Measurements from ENCODE around the gene FOSL1. TPM values are rescaled to one million over a fixed set of nuclear protein-coding genes. Genes with fewer than 3 reads are reported as not detected.

The FOSL1 gene
- total and polyA plus RNA-seq, 2 donors (not counting 1 experiment from before 2014, with no cell fraction given): 2.3 TPM; not detected in 1

DNA sequence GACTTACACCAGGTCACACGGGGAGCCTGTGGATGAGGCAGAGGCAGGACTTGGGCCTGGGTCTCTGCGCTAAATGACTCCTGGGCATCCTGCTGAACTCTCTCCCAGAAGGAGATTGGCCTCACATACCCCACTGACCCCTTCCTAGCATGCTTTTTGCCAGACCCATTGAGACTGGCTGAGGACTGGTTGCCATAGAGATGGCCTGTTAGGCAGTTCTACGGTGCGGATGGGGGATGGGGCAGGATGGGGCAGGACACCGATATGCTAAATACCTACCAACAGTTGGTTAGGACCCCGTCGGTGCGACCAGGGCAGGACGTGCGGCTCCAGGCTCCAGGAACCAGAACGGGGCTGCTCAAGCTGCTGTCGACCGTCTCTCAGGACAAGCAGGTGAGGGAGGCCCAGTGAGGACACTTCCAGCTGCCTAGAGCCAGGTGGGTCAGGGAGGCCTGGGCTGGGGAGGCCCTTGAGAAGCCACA, 45.3 kb upstream of the FOSL1 start, which contains the start of gene TSGA10IP:
TSGA10IP (plus strand) TSS at position 51 of the 482 bp plus-strand sequence; CDS start at position 247, 196 bp downstream.
- H3K9me3 ChIP-seq (ENCODE audit: control extremely low read depth in 1 of 3, control insufficient read depth in 2 of 3, insufficient read depth in 1 of 3, low read length in 2 of 3): no peaks in the 10 kb centered on the region
- Mint-ChIP-seq H3K27me3 (peaks cover 4% of the 10 kb centered on the region), H3K9me3 (ENCODE audit: insufficient read depth) (no peaks in the 10 kb centered on the region), H3K27ac (no peak within 1 kb of the TSS), H3K4me3 (no peak within 1 kb of the TSS), H3K4me1 (peaks cover 8% of the 10 kb centered on the region)
- no peak within 1 kb of the TSS for H3K9ac ChIP-seq (ENCODE audit: low read length)
- TF ChIP-seq EZH2 (IDR thresholded peaks at IDR 0.05; ENCODE audit: borderline replicate concordance, insufficient read depth, low read depth, low read length, poor library complexity, severe bottlenecking) (no peak), CTCF (IDR thresholded peaks at IDR 0.05) (no peak)
- intact Hi-C loops (cut with micrococcal nuclease): no loop called here
- peaks cover 0 to 3% (median 0%) of the 10 kb centered on the region in 4 experiments for H3K27me3 ChIP-seq (replicated peaks in 1 of 4; ENCODE audit: control extremely low read depth in 1 of 4, control insufficient read depth in 3 of 4, insufficient read depth in 4 of 4, low read length in 3 of 4)
- no peak within 1 kb of the TSS for H3K27ac ChIP-seq (ENCODE audit: low read length in 2 of 2)
- no peaks in the 10 kb centered on the region for H3K79me2 ChIP-seq (ENCODE audit: control insufficient read depth, insufficient read depth, low read length)
- no peaks in the 10 kb centered on the region for H3K36me3 ChIP-seq (replicated peaks in 1 of 2; ENCODE audit: control extremely low read depth in 1 of 2, control insufficient read depth in 1 of 2, extremely low read depth in 1 of 2, insufficient read depth in 2 of 2, low read length in 1 of 2)
- H4K20me1 ChIP-seq (ENCODE audit: control insufficient read depth, insufficient read depth, low read length, poor library complexity, severe bottlenecking): no peaks in the 10 kb centered on the region
- ChIA-PET CTCF (no interaction called here), POLR2A (interaction anchor here (0.6 to 0.7 kb wide), 2 partner anchors 50 to 248 kb away, joined by 4 to 5 read pairs; no protein-coding TSS in a partner anchor)
- H3K4me1 ChIP-seq (ENCODE audit: control insufficient read depth in 2 of 2, insufficient read depth in 2 of 2, low read length in 2 of 2): peaks cover 7 to 12% of the 10 kb centered on the region in 2 donors
- WGBS (ENCODE audit: insufficient coverage): 94% methylated on average over 13 of the region's 13 CpGs
- no peak for ATAC-seq (ENCODE audit: low read depth)
- no peak within 1 kb of the TSS for H2AFZ ChIP-seq (ENCODE audit: insufficient read depth, low read depth, low read length, poor library complexity, severe bottlenecking)
- no peak within 1 kb of the TSS for H3K4me2 ChIP-seq (replicated peaks; ENCODE audit: low read depth, low read length, poor library complexity, severe bottlenecking)
- no peak within 1 kb of the TSS for H3K4me3 ChIP-seq (ENCODE audit: control extremely low read depth in 1 of 5, extremely low read depth in 1 of 5, insufficient read depth in 1 of 5, low read depth in 2 of 5, low read length in 4 of 5)
- no peak for DNase-seq

DNA sequence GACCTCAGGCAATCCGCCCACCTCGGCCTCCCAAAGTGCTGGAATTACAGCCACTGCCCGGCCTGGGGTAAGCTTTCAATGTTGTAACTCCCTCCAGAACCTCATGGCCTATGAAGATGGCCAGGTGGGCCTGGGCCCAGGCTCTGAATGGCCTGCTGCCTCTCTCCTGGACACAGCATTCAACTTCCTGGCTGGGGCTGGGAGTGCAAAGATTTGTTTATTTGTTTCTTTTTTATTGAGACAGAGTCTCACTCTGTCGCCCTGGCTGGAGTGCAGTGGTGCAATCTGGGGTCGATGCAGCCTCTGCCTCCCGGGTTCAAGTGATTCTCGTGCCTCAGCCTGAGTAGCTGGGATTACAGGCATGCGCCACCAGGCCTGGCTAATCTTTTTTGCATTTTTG, 44.6 kb upstream of the FOSL1 start:
- POLR2A ChIA-PET: interaction anchor here (0.6 kb wide), 1 partner anchor 57 kb away, joined by 5 read pairs; the partner anchor contains the start of gene FIBP
- Histone ChIP-seq H3K4me2 (replicated peaks; ENCODE audit: low read depth, low read length, poor library complexity, severe bottlenecking) (no peak overlapping the region), H3K4me3 (ENCODE audit: control extremely low read depth in 1 of 5, extremely low read depth in 1 of 5, insufficient read depth in 1 of 5, low read depth in 2 of 5, low read length in 4 of 5) (no peak overlapping the region), H3K27me3 (replicated peaks in 1 of 4; ENCODE audit: control extremely low read depth in 1 of 4, control insufficient read depth in 3 of 4, insufficient read depth in 4 of 4, low read length in 3 of 4) (peaks cover 0 to 3% (median 0%) of the 10 kb centered on the region in 4 experiments), H3K9ac (ENCODE audit: low read length) (no peak overlapping the region), H3K9me3 (ENCODE audit: control extremely low read depth in 1 of 3, control insufficient read depth in 2 of 3, insufficient read depth in 1 of 3, low read length in 2 of 3) (no peaks in the 10 kb centered on the region), H3K27ac (ENCODE audit: low read length in 2 of 2) (no peak overlapping the region), H3K79me2 (ENCODE audit: control insufficient read depth, insufficient read depth, low read length) (no peaks in the 10 kb centered on the region), H2AFZ (ENCODE audit: insufficient read depth, low read depth, low read length, poor library complexity, severe bottlenecking) (no peak overlapping the region), H3K4me1 (ENCODE audit: control insufficient read depth in 2 of 2, insufficient read depth in 2 of 2, low read length in 2 of 2) (peaks cover 7 to 12% of the 10 kb centered on the region in 2 donors), H3K36me3 (replicated peaks in 1 of 2; ENCODE audit: control extremely low read depth in 1 of 2, control insufficient read depth in 1 of 2, extremely low read depth in 1 of 2, insufficient read depth in 2 of 2, low read length in 1 of 2) (no peaks in the 10 kb centered on the region), H4K20me1 (ENCODE audit: control insufficient read depth, insufficient read depth, low read length, poor library complexity, severe bottlenecking) (no peaks in the 10 kb centered on the region)
- Mint-ChIP-seq H3K4me1 (peaks cover 11% of the 10 kb centered on the region), H3K27ac (no peak overlapping the region), H3K9me3 (ENCODE audit: insufficient read depth) (no peaks in the 10 kb centered on the region), H3K27me3 (peaks cover 4% of the 10 kb centered on the region), H3K4me3 (no peak overlapping the region)
- intact Hi-C loops (cut with micrococcal nuclease): no loop called here
- no peak for ATAC-seq (ENCODE audit: low read depth)
- CTCF ChIA-PET: no interaction called here
- WGBS (ENCODE audit: insufficient coverage): 89% methylated on average over 7 of the region's 8 CpGs
- no peak for DNase-seq
- no peak for TF ChIP-seq EZH2 (IDR thresholded peaks at IDR 0.05; ENCODE audit: borderline replicate concordance, insufficient read depth, low read depth, low read length, poor library complexity, severe bottlenecking)
- TF ChIP-seq CTCF (IDR thresholded peaks at IDR 0.05): no peak
